GM19035 (cell line): ENCODE data around the gene CNTN6.

Experiments
- ATAC-seq: cut with Tn5 transposase; IDR thresholded peaks from one replicate; pipeline ENCODE4 v1.9.1; 2021; ENCODE audit not compliant: unreplicated experiment

Gene CNTN6

GRCh38 chr3:1171320-1171719, 78.5 kb downstream of the CNTN6 start:
- ATAC-seq, result no peak

DNA sequence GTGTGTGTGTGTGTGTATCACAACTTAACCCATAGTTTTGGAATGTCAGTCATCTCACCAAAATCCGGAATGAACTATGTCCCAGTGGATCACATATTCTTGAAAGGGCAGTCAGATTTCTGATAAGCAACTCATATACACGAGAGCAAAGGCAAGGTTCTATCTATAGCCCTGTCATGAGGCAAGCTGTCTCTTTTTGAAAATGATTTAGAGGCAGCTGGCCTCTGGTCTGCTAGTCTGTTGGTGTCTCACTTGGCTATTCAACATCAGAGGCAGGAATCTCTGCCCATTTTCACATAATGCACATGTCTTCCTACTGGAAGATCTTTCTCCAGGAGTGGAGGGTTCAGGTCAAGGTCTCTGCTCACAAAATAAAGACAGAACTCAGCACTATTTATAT, 79.8 kb downstream of the CNTN6 start:
- no peak for ATAC-seq

DNA sequence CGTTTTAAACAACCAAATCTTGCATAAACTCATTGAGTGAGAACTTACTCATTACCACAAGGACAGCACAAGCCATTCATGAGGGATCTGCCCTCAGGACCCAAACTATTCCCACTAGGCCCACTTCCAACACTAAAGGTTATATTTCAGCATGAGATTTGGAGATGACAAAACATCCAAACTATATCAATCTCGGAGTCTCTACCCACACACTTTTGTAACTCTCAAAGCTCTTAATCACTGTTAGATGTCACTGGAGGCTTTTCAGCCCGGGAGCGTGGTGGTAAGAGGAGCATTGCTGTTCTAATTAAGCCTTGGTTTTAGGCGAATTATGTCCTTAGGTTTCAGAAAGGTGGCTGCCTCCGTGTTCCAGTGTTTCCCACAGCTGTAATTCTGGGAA, 86.3 kb downstream of the CNTN6 start:
- no peak for ATAC-seq

- no peak for ATAC-seq
Measured at GRCh38 chr3:1183320-1184048, 90.7 kb downstream of the CNTN6 start.

DNA sequence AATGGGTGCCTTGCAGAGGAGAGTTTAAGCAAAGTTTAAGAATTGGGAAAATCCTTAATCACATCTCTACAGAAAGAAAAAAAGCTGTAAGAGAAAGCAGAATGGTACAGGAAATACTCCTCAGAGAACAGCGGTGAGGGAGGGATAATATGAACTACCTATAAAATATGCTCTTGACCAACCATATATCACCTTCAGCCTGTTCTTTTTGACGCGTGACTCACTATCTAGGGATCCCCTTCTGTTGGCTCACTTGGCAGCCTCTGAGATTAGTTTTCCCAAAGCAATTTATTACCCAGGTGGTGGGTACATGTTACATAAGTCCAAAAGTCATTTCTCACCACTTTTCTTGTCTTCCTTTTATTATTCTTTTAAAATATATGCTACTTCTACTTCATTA, 97.7 kb downstream of the CNTN6 start:
- no peak for ATAC-seq

DNA sequence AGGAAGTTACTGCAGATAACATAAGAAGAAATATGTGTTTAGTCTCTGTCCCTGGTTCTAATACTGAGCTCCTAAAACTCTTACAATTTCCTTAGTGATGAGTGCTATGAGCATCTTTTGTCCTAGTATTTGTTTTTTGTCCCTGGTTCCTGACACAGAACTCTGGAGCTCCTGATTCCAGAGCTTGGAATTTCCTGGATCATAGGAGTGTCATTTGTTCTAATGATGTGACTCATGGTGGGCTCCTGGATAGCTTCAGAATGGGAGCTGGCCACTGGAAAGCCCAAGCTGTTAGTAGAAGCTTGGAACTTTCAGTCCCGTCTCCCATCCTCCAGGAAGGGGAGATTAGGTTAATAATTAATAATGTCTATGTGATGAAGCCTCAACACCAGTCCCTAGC, 98.2 kb downstream of the CNTN6 start:
- ATAC-seq, result no peak

DNA sequence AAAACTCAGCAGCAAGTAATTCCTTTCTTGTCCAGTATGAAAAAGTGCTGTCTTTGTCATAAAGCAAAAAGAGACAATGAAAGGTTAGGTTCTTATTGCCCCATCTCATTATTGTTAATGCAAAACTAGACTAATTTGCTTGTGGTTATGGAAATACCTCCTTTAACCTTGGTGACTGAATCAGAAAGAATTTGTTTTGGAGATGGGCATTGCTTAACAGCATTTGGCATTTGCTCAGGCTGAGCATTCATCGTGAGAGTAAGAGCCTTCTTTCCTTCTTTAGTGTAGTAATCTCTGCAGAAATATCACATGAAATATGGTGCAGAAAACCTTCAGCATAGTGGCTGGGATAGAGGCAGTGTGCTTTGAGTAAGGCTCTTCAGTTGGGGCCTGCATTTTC, 103.1 kb downstream of the CNTN6 start:
- ATAC-seq, result no peak

DNA sequence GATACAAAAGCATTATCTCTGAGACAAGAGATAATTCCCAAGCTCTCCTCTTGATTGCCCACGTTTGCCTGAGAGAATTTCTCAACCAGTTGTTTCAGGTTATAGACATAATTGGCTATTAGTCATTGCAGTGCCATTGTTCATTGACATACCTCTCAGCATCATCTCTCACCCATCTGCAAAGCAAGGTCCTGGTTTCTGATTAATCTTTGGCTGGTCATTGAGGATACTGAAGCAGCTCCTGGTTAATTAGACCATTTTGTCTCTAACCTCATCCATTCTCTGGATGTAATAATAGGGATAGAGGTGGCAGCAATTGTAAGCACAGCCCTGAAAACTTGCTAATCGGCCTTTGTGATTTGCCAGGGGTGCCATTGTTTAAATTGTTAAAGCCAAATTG, 104.2 kb downstream of the CNTN6 start:
- ATAC-seq, result no peak

- no peak for ATAC-seq
Measured at GRCh38 chr3:1200371-1200770, 107.5 kb downstream of the CNTN6 start.

- no peak for ATAC-seq
Measured at GRCh38 chr3:1207904-1208303, 115.1 kb downstream of the CNTN6 start.

- no peak for ATAC-seq
Measured at GRCh38 chr3:1214933-1215332, 122.1 kb downstream of the CNTN6 start.

GRCh38 chr3:1216856-1217255, 124.0 kb downstream of the CNTN6 start:
- ATAC-seq, result no peak

- ATAC-seq, result no peak
Measured at GRCh38 chr3:1227111-1227510, 134.3 kb downstream of the CNTN6 start.

- ATAC-seq, result no peak
Measured at GRCh38 chr3:1228289-1228688, 135.5 kb downstream of the CNTN6 start.

DNA sequence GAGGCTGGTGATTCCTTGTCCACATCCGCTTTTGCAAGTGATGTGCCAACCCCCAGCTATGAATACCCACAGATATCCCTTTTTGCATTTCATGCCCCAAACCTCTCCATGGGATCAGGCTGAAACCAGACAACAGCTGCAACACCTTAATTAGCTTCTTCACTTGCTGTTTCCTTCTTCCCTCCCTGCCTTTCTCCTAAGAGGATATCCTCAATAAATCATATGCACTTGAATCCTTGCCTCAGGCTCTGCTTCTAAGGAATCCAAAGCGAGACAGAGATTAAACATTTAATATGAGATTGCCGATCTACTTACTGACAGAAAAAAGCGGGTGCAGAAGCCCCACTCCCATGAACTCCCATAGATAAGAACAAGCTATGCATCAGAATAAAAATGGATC, 138.1 kb downstream of the CNTN6 start:
- ATAC-seq, result no peak

GRCh38 chr3:1232276-1232675, 139.5 kb downstream of the CNTN6 start:
- no peak for ATAC-seq

DNA sequence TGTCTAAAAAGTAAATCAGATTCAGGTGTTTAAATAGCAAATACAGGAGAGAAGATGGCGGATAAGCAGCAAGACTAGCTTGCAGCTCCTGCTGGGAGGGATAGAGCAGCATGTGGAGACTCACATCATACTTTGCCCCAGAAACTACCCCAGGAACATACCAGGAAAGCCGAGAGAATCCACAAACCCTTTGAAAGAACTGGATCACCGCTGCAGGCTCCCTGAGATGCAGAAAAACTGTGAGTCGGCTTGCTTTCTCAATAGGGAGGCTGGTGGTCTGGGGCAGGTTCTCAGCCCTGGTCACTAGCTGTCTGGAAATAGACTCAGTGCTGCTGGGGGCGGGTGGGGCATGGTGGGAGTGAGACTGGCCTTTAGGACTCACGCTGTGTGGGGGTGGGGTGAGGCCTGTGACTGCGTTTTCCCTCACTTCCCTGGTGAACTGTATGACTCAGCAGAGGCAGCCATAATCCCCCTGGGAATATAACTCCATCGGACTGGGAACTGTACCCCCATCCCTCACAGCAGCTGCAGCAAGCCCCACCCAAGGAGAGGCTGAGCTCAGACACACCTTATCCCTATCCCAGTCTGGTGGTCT, 142.8 kb downstream of the CNTN6 start:
- no peak for ATAC-seq

- ATAC-seq, result no peak
Measured at GRCh38 chr3:1251282-1252060, 158.6 kb downstream of the CNTN6 start.

GRCh38 chr3:1252061-1252430, 159.2 kb downstream of the CNTN6 start:
- no peak for ATAC-seq

- no peak for ATAC-seq
Measured at GRCh38 chr3:1262246-1262645, 169.4 kb downstream of the CNTN6 start.

DNA sequence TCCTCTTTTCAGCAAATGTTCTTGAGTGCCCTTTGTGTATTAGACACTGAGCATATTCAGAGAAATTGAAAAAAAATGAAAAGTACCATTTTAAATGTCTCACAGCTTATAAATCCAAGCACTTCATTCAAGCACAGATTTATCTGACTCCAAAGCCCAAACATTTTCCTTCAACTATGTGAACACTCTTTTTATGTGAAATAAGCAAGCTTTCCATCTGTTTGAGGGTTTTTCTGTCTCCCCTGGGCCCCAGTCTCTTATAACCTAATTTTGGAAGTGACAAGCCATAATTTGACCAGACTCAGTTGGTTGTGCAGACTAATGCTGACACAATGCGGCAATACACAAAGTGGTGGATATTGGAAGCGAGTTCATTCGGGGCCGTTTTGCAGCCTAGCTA, 170.3 kb downstream of the CNTN6 start:
- no peak for ATAC-seq

DNA sequence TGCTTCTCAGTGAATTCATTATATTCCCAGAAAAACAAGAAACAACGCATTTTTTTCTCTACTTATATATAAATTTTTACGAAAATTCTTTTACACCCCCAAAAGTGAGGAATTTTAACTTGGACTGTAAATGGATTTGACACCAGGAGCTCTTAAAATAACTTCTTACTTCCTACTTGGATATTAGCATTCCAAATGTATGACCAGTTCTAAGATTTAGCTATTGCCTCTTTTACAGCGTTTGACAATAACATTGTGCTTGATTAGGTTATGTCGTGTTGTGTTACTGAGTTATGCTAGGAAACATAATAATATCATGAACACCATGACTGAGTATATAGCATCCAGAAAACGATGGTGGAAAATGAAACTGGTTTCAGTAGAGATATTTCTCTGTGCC, 177.0 kb downstream of the CNTN6 start:
- no peak for ATAC-seq
